ENCODE measurements around the gene CELF1.

- TF ChIP-seq, protein P1, sequence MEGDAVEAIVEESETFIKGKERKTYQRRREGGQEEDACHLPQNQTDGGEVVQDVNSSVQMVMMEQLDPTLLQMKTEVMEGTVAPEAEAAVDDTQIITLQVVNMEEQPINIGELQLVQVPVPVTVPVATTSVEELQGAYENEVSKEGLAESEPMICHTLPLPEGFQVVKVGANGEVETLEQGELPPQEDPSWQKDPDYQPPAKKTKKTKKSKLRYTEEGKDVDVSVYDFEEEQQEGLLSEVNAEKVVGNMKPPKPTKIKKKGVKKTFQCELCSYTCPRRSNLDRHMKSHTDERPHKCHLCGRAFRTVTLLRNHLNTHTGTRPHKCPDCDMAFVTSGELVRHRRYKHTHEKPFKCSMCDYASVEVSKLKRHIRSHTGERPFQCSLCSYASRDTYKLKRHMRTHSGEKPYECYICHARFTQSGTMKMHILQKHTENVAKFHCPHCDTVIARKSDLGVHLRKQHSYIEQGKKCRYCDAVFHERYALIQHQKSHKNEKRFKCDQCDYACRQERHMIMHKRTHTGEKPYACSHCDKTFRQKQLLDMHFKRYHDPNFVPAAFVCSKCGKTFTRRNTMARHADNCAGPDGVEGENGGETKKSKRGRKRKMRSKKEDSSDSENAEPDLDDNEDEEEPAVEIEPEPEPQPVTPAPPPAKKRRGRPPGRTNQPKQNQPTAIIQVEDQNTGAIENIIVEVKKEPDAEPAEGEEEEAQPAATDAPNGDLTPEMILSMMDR (IDR thresholded peaks at IDR 0.05; ENCODE audit: low read length), result no peak
- no peak for TF ChIP-seq EZH2 (optimal IDR thresholded peaks at IDR 0.05; ENCODE audit: low read depth, low read length)
Observed at GRCh38 chr11:47499614-47500013, 53.3 kb downstream of the CELF1 start.

Data from MM.1S (cell line).